ENCODE results near the gene MIAT.

- TF ChIP-seq CTCF (IDR thresholded peaks at IDR 0.05) (no peak), POLR2A (IDR thresholded peaks at IDR 0.05) (no peak), POLR2AphosphoS5 (IDR thresholded peaks at IDR 0.05) (no peak)
Measured at GRCh38 chr22:26700462-26700861, 43.1 kb downstream of the MIAT start.
